Sigmoid colon (tissue), 7 donors: ENCODE data around the gene LTC4S. TPM values are rescaled to one million over a fixed set of nuclear protein-coding genes. Genes with fewer than 3 reads are reported as not detected.
"Not testable (repeated sequence)": the region's sequence is repeated elsewhere in the genome, so short reads cannot be mapped to it uniquely, and the experiment has no call there.

Experiments used
- DNase-seq: peaks from one replicate; pipeline ENCODE4 v3.0.0-alpha.2; 2019
- H3K27ac ChIP-seq, 4 donors: fragments of 200-600 bp; sonication (generic); one replicate each; pipeline ENCODE4 v1.5.1; 2016 to 2019; ENCODE audit warnings: mild to moderate bottlenecking in 1 of 4
- H3K27me3 ChIP-seq, 3 donors: fragments of 200-600 bp; sonication (generic); one replicate each; pipeline ENCODE4 v1.5.1; 2019; ENCODE audit warnings: mild to moderate bottlenecking in 1 of 3
- H3K36me3 ChIP-seq, 4 donors: fragments of 200-600 bp; sonication (generic); one replicate each; pipeline ENCODE4 v1.5.1; 2016 to 2019
- H3K4me1 ChIP-seq, 4 donors: fragments of 200-600 bp; sonication (generic); one replicate each; pipeline ENCODE4 v1.5.1; 2017 to 2019
- H3K4me3 ChIP-seq, 4 donors: fragments of 200-600 bp; sonication (generic); one replicate each; pipeline ENCODE4 v1.5.1; 2017 to 2019; ENCODE audit warnings: mild to moderate bottlenecking in 2 of 4, moderate library complexity in 1 of 4
- H3K9me3 ChIP-seq, 4 donors: fragments of 200-600 bp in 3 of 4; sonication (generic) in 3 of 4; one replicate each; pipeline versions ENCODE4 v1.5.1 to v1.6.1; 2013 to 2019
- CTCF ChIP-seq, 4 experiments: fragments of 450-650 bp in 3 of 4; fragments of 200-600 bp in 1 of 4; IDR thresholded peaks; one replicate each; pipeline ENCODE4 v1.5.1; 2016 to 2019; ENCODE audit warnings: antibody characterized with exemption in 4 of 4, mild to moderate bottlenecking in 3 of 4, moderate library complexity in 2 of 4
- EP300 ChIP-seq, 4 donors: sonication (generic); formaldehyde crosslinking; IDR thresholded peaks; one replicate each; pipeline ENCODE4 v1.6.1; 2017; ENCODE audit warnings: antibody characterized with exemption in 4 of 4
- POLR2A ChIP-seq, 2 donors: fragments of 450-650 bp; IDR thresholded peaks; one replicate each; pipeline ENCODE4 v1.6.1; 2016; ENCODE audit warnings: antibody characterized with exemption in 2 of 2, mild to moderate bottlenecking in 2 of 2, moderate library complexity in 2 of 2
- POLR2AphosphoS5 ChIP-seq, 4 donors: sonication (generic); formaldehyde crosslinking; IDR thresholded peaks; one replicate each; pipeline ENCODE4 v1.6.1; 2017; ENCODE audit warnings: antibody characterized with exemption in 4 of 4
- WGBS, 2 donors: extraction: QIAGEN DNeasy Blood & Tissue Kit; methylation state at CpG; one replicate each; pipeline ENCODE4 v1.1.7; 2013; 5-methylcytosine and 5-hydroxymethylcytosine counted together
- intact Hi-C: fragments of 100-400 bp; cut with DNase I; formaldehyde crosslinking; loops from one replicate; pipeline ENCODE4 v1.15.1; 2023
- polyA plus RNA-seq, 3 donors: library from polyadenylated mRNA; stranded (reverse); fragments of 200-250 nt; gene quantifications; one replicate each; pipeline ENCODE4 v1.2.3, GENCODE V29; 2013
- total RNA-seq, 4 donors: library from RNA; depleted of rRNA; stranded (reverse); fragments of >200 nt; gene quantifications; one replicate each; pipeline ENCODE4 v1.1.0, GENCODE V29; 2016
- donor health status: healthy with polysubstance abuse.
- donor health status: Bipolar disorder and iron deficiency.
- donor health status: healthy.

LTC4S gene
- total and polyA plus RNA-seq, 7 donors, result 1.5 to 6.1 (median 4.3) TPM; not detected in 1

- TF ChIP-seq POLR2A (IDR thresholded peaks at IDR 0.05) (no peak), CTCF (IDR thresholded peaks at IDR 0.05) (no peak), POLR2AphosphoS5 (IDR thresholded peaks at IDR 0.05) (no peak), EP300 (IDR thresholded peaks at IDR 0.05) (no peak)
- Histone ChIP-seq H3K27me3 (no peaks in the 10 kb centered on the region), H3K9me3 (no peaks in the 10 kb centered on the region), H3K27ac (no peak overlapping the region), H3K4me1 (peaks cover 0 to 8% (median 6%) of the 10 kb centered on the region in 4 donors), H3K4me3 (no peak overlapping the region), H3K36me3 (no peaks in the 10 kb centered on the region)
- DNase-seq, result peak; percentile 57
- intact Hi-C loops, result no loop called here
- 63 to 89% methylated on average over 12 of the region's 12 CpGs for WGBS, 2 donors
Measured at GRCh38 chr5:179786861-179787260, 6.9 kb upstream of the LTC4S start.

- WGBS, 2 donors, result 83 to 85% methylated on average over 7 of the region's 7 CpGs
- TF ChIP-seq CTCF (IDR thresholded peaks at IDR 0.05) (no peak), EP300 (IDR thresholded peaks at IDR 0.05) (no peak), POLR2A (IDR thresholded peaks at IDR 0.05) (no peak), POLR2AphosphoS5 (IDR thresholded peaks at IDR 0.05) (no peak)
- DNase-seq, result no peak
- intact Hi-C loops, result no loop called here
- H3K4me3 ChIP-seq, result no peak overlapping the region
- no peaks in the 10 kb centered on the region for H3K36me3 ChIP-seq
- no peaks in the 10 kb centered on the region for H3K27me3 ChIP-seq
- no peak overlapping the region for H3K27ac ChIP-seq
- peaks cover 0 to 4% (median 2%) of the 10 kb centered on the region in 4 donors for H3K4me1 ChIP-seq
- no peaks in the 10 kb centered on the region for H3K9me3 ChIP-seq
Measured at GRCh38 chr5:179788193-179788854, 5.5 kb upstream of the LTC4S start.

- intact Hi-C loops, H3K36me3 ChIP-seq, H3K9me3 ChIP-seq, H3K4me3 ChIP-seq, H3K27me3 ChIP-seq, H3K27ac ChIP-seq, DNase-seq: not testable (repeated sequence)
- H3K4me1 ChIP-seq, result peaks cover 0 to 13% (median 11%) of the 10 kb centered on the region in 4 donors
- 95% methylated on average over 9 of the region's 9 CpGs for WGBS, 2 donors
Measured at GRCh38 chr5:179789278-179789677, 4.5 kb upstream of the LTC4S start.

- Histone ChIP-seq H3K27me3 (no peaks in the 10 kb centered on the region), H3K4me1 (peaks cover 0 to 40% (median 33%) of the 10 kb centered on the region in 4 donors), H3K4me3 (no peak overlapping the region), H3K27ac (peak overlapping the region in 3 of 4 donors; percentile 51 to 61 (median 55)), H3K9me3 (no peaks in the 10 kb centered on the region), H3K36me3 (peaks cover 0 to under 1% (median 0%) of the 10 kb centered on the region in 4 donors)
- WGBS, 2 donors, result 64 to 79% methylated on average over 15 of the region's 15 CpGs
- peak; percentile 73 for DNase-seq
- intact Hi-C loops, result loop anchor here (2.0 kb wide), 1 partner anchor 29 kb away; no protein-coding TSS in a partner anchor
- TF ChIP-seq POLR2AphosphoS5 (IDR thresholded peaks at IDR 0.05) (peak in 1 of 4 donors; percentile 16), POLR2A (IDR thresholded peaks at IDR 0.05) (no peak)
Measured at GRCh38 chr5:179791881-179792611, 1.7 kb upstream of the LTC4S start.

- peaks cover 4 to 9% (median 6%) of the 10 kb centered on the region in 4 donors for H3K36me3 ChIP-seq
- no peaks in the 10 kb centered on the region for H3K27me3 ChIP-seq
- H3K4me1 ChIP-seq, result peaks cover 0 to 40% (median 33%) of the 10 kb centered on the region in 4 donors
- peak; percentile 71 for DNase-seq
- WGBS, 2 donors, result 71 to 87% methylated on average over 24 of the region's 24 CpGs
- H3K27ac ChIP-seq, result peak overlapping the region; percentile 46 to 61 (median 53)
- H3K4me3 ChIP-seq, result no peak overlapping the region
- no peaks in the 10 kb centered on the region for H3K9me3 ChIP-seq
- intact Hi-C loops, result loop anchor here (2.0 kb wide), 1 partner anchor 30 kb away; no protein-coding TSS in a partner anchor
- TF ChIP-seq CTCF (IDR thresholded peaks at IDR 0.05) (no peak), POLR2AphosphoS5 (IDR thresholded peaks at IDR 0.05) (no peak), POLR2A (IDR thresholded peaks at IDR 0.05) (no peak), EP300 (IDR thresholded peaks at IDR 0.05) (no peak)
Measured at GRCh38 chr5:179792612-179793467, 946 bp upstream of the LTC4S start.
